Endothelial cell of umbilical vein (primary cell): ENCODE results near the gene DIP2B. TPM values are rescaled to one million over a fixed set of nuclear protein-coding genes. Genes with fewer than 3 reads are reported as not detected.

Experiments
- BruUV-seq: library from RNA; stranded (reverse); fragments of 400-500 nt; replicated peaks from 2 replicates; lab custom pipeline; 2021; lab: Mats Ljungman, UMichigan
- CTCF ChIA-PET: fragments of 300-600, 350-600 bp; sonication (Branson Sonifier 250); formaldehyde crosslinking; loops from one replicate; lab custom pipeline; 2021; ENCODE audit warnings: antibody characterized with exemption, inconsistent platforms; lab: Charles Lee
- POLR2A ChIA-PET: fragments of 300-600, 350-600 bp; sonication (Branson Sonifier 250); formaldehyde crosslinking; loops from one replicate; lab custom pipeline; 2021; ENCODE audit warnings: antibody characterized with exemption, inconsistent platforms; lab: Charles Lee
- DNase-seq: peaks from one replicate; pipeline ENCODE4 v3.0.0-alpha.2; 2011; ENCODE audit warnings: low read depth, low spot score
- FAIRE-seq: peaks from 2 replicates; lab custom pipeline; 2011; peaks lifted over from hg19 to GRCh38; lab: Jason Lieb, UNC
- H2AFZ ChIP-seq: 2 replicates; pipeline ENCODE4 v1.6.0; 2012; ENCODE audit warnings: low read depth, low read length, control low read depth, inconsistent platforms
- H3K27ac ChIP-seq: 2 replicates; pipeline ENCODE4 v1.5.1; 2011; ENCODE audit warnings: low read depth, mild to moderate bottlenecking, control low read depth, low read length, moderate library complexity; ENCODE audit not compliant: insufficient read depth
- H3K27me3 ChIP-seq, 2 experiments: 2 replicates each; pipeline versions ENCODE4 v1.6.0 to v1.6.1; 2011; ENCODE audit warnings: low read length in 2 of 2, mixed read lengths in 1 of 2; ENCODE audit not compliant: control insufficient read depth in 2 of 2, insufficient read depth in 2 of 2
- H3K36me3 ChIP-seq, 2 experiments: 2 replicates in 1 of 2; 3 replicates in 1 of 2; pipeline ENCODE4 v1.5.1; 2011; ENCODE audit warnings: low read length in 2 of 2, mild to moderate bottlenecking in 1 of 2, moderate library complexity in 1 of 2; ENCODE audit not compliant: control insufficient read depth in 2 of 2, insufficient read depth in 2 of 2; ENCODE audit errors: extremely low read depth in 1 of 2
- H3K4me1 ChIP-seq: 3 replicates; pipeline ENCODE4 v1.5.1; 2011; ENCODE audit warnings: mild to moderate bottlenecking, low read length; ENCODE audit not compliant: control insufficient read depth, insufficient read depth; ENCODE audit errors: extremely low read depth
- H3K4me2 ChIP-seq: 2 replicates; pipeline ENCODE4 v1.6.1; 2011; ENCODE audit warnings: low read length, control low read depth, mixed read lengths; ENCODE audit not compliant: insufficient read depth
- H3K4me3 ChIP-seq, 3 experiments: fragments of 200-600 bp in 1 of 3; sonication (generic), shearing (Covaris generic) in 1 of 3; replicated peaks in 1 of 3; 2 replicates each; pipeline ENCODE4 v1.5.1; 2011 to 2016; ENCODE audit warnings: control low read depth in 3 of 3, low read length in 3 of 3, mild to moderate bottlenecking in 2 of 3, inconsistent platforms in 1 of 3, low read depth in 1 of 3, moderate library complexity in 1 of 3; ENCODE audit not compliant: insufficient read depth in 1 of 3
- H3K79me2 ChIP-seq: 2 replicates; pipeline ENCODE4 v1.6.0; 2012; ENCODE audit warnings: low read length, inconsistent platforms; ENCODE audit not compliant: control insufficient read depth, insufficient read depth
- H3K9ac ChIP-seq: replicated peaks from 2 replicates; pipeline ENCODE3; 2011; ENCODE audit warnings: low read length, control low read depth; ENCODE audit not compliant: insufficient read depth; ENCODE audit errors: extremely low read depth
- H3K9me1 ChIP-seq: replicated peaks from 3 replicates; pipeline ENCODE4 v1.6.0; 2011; ENCODE audit warnings: mild to moderate bottlenecking, low read length; ENCODE audit not compliant: control insufficient read depth, insufficient read depth; ENCODE audit errors: extremely low read depth
- H3K9me3 ChIP-seq: replicated peaks from 2 replicates; pipeline ENCODE4 v1.5.1; 2012; ENCODE audit warnings: low read length, inconsistent platforms; ENCODE audit not compliant: control insufficient read depth, insufficient read depth
- H4K20me1 ChIP-seq: replicated peaks from 2 replicates; pipeline ENCODE3; 2011; ENCODE audit warnings: mild to moderate bottlenecking, low read length; ENCODE audit not compliant: control insufficient read depth, insufficient read depth; ENCODE audit errors: extremely low read depth
- CTCF ChIP-seq, 2 donors: IDR thresholded peaks; 1 replicate in 1 of 2; 2 replicates in 1 of 2; pipeline ENCODE4 v1.5.1; 2011; ENCODE audit warnings: low read length in 2 of 2, mild to moderate bottlenecking in 2 of 2, moderate library complexity in 2 of 2, control low read depth in 1 of 2, inconsistent platforms in 1 of 2, low read depth in 1 of 2; ENCODE audit not compliant: insufficient read depth in 1 of 2; ENCODE audit errors: extremely low read depth in 1 of 2
- FOS ChIP-seq: IDR thresholded peaks from 2 replicates; pipeline ENCODE4 v1.6.1; 2011; ENCODE audit warnings: mild to moderate bottlenecking, low read length, moderate library complexity, borderline replicate concordance; ENCODE audit not compliant: insufficient read depth
- GATA2 ChIP-seq: IDR thresholded peaks from 2 replicates; pipeline ENCODE4 v1.7.0; 2011; ENCODE audit warnings: low read depth, mild to moderate bottlenecking, moderate library complexity, mixed read lengths, low read length; ENCODE audit not compliant: insufficient read length, insufficient read depth
- MYC ChIP-seq: IDR thresholded peaks from one replicate; pipeline ENCODE4 v1.6.1; 2011; ENCODE audit warnings: mild to moderate bottlenecking, low read depth, low read length
- POLR2A ChIP-seq: IDR thresholded peaks from 2 replicates; pipeline ENCODE4 v1.6.1; 2012; ENCODE audit warnings: low read depth, mild to moderate bottlenecking, control low read depth, low read length
- dilution Hi-C: fragments of 300-500 bp; cut with MboI; formaldehyde crosslinking; loops from one replicate; pipeline ENCODE4 v1.15.0; 2019; ENCODE audit warnings: low sequenced_read_pairs; ENCODE audit not compliant: extremely low pct_ligation_motif_present
- intact Hi-C: fragments of 100-400 bp; cut with micrococcal nuclease; formaldehyde crosslinking; loops from one replicate; pipeline ENCODE4 v1.10.0; 2022
- polyA plus RNA-seq, 4 experiments: library from polyadenylated mRNA; depleted of rRNA in 3 of 4; stranded (reverse) in 3 of 4; unstranded in 1 of 4; fragments of >200 nt; gene quantifications; 2 replicates each; pipeline versions ENCODE4 v1.2.1 to v1.2.3, GENCODE V29; 2011 to 2012; ENCODE audit warnings: missing spikeins in 1 of 4
- total RNA-seq: library from RNA; stranded (reverse); gene quantifications from 2 replicates; pipeline ENCODE4 v1.2.3, GENCODE V29; 2021

Gene DIP2B
- total and polyA plus RNA-seq, 2 donors (not counting 3 experiments of a cell fraction or from before 2014, with no cell fraction given), result 14.5 to 28.0 TPM

- FAIRE-seq (no peak), DNase-seq (no peak)
- Histone ChIP-seq H3K79me2 (peaks cover 4% of the 10 kb centered on the region), H3K27ac (no peak overlapping the region), H3K4me3 (no peak overlapping the region), H3K4me2 (no peak overlapping the region), H3K36me3 (no peaks in the 10 kb centered on the region), H4K20me1 (no peaks in the 10 kb centered on the region), H3K27me3 (no peaks in the 10 kb centered on the region), H3K9me1 (no peaks in the 10 kb centered on the region), H2AFZ (no peak overlapping the region), H3K9ac (no peak overlapping the region), H3K9me3 (no peaks in the 10 kb centered on the region), H3K4me1 (peaks cover 5% of the 10 kb centered on the region)
- no TSS peak for BruUV-seq
- POLR2A ChIA-PET, result no interaction called here
- dilution Hi-C loops, result no loop called here
- intact Hi-C loops, result loop anchor here (5.0 kb wide), 2 partner anchors 39 to 559 kb away; no protein-coding TSS in a partner anchor
- CTCF ChIA-PET, result interaction anchor here (1.0 to 1.9 kb wide), 5 partner anchors 16 to 132 kb away, joined by 3 to 19 read pairs (median 3); partner anchors contain the start of gene DIP2B
- no peak for TF ChIP-seq POLR2A
- no peak for TF ChIP-seq FOS
These were observed 131.7 kb downstream of the DIP2B start for GRCh38 chr12:50636505-50636904.

DNA sequence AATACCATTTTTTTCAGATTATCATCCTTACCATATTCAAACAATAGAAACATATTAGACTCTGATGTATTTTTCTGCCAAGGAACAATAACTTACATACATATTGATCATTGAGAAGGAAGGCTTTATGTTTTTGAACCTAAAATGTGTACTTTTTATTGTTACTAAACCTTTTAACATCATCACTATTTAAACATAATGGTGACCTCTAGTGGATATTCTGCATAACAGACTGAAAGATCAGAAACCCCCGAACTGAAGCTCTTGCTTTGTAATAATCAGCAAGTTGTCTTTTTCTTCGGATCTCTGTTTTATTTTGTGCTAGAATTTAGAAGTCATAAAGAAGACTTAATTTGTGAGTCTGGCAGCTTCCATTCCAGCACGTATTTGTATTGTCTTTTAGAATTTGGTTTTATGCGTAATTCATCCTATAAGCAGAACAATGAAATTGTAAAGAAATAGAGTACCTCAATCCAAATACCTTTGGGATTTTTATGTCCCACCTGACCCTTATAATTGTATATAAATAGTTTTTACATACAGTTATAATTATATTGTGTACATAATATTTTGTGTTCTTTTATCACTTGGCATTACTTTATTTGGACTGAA lies 133.2 kb downstream of the DIP2B start:
- peak; percentile 82 for FAIRE-seq
- peaks cover 12% of the 10 kb centered on the region for H3K4me1 ChIP-seq
- no peaks in the 10 kb centered on the region for H3K9me3 ChIP-seq
- TF ChIP-seq MYC, result no peak
- no peak for TF ChIP-seq GATA2
- peak; percentile 24 to 43 for TF ChIP-seq CTCF (IDR thresholded peaks at IDR 0.05; ENCODE audit: extremely low read depth in 1 of 2, insufficient read depth in 1 of 2, low read depth in 1 of 2, low read length in 2 of 2)
- H3K9me1 ChIP-seq, result no peaks in the 10 kb centered on the region
- dilution Hi-C loops (no loop called here), intact Hi-C loops (loop anchor here (1.0 to 5.0 kb wide), 3 partner anchors 41 to 561 kb away; no protein-coding TSS in a partner anchor)
- H3K4me2 ChIP-seq, result no peak overlapping the region
- H2AFZ ChIP-seq, result no peak overlapping the region
- peak; percentile 74 for DNase-seq
- H3K9ac ChIP-seq, result no peak overlapping the region
- H3K36me3 ChIP-seq, result no peaks in the 10 kb centered on the region
- H3K4me3 ChIP-seq, result no peak overlapping the region
- ChIA-PET POLR2A (no interaction called here), CTCF (interaction anchor here (0.5 to 8.0 kb wide), 52 partner anchors 9 to 179 kb away, joined by 3 to 261 read pairs (median 5); partner anchors contain the start of genes ATF1 and DIP2B)
- peaks cover 4% of the 10 kb centered on the region for H3K79me2 ChIP-seq
- H3K27me3 ChIP-seq, result no peaks in the 10 kb centered on the region
- H3K27ac ChIP-seq, result no peak overlapping the region
- H4K20me1 ChIP-seq, result no peaks in the 10 kb centered on the region
- BruUV-seq, result no TSS peak
